HG02610 (cell line): ENCODE results near the gene RBM22.

Experiments used
- ATAC-seq: cut with Tn5 transposase; IDR thresholded peaks from one replicate; pipeline ENCODE4 v1.9.1; 2021; ENCODE audit warnings: mild to moderate bottlenecking, moderate library complexity; ENCODE audit not compliant: unreplicated experiment

RBM22 gene

GRCh38 chr5:150653145-150653761 lies 47.6 kb downstream of the RBM22 start:
- no peak for ATAC-seq

- no peak for ATAC-seq
These were observed 48.8 kb downstream of the RBM22 start for GRCh38 chr5:150651924-150652671.

- ATAC-seq = no peak
These were observed 49.5 kb downstream of the RBM22 start for GRCh38 chr5:150651382-150651781.

GRCh38 chr5:150650021-150651006 lies 50.5 kb downstream of the RBM22 start:
- ATAC-seq = no peak

- no peak for ATAC-seq
These were observed 51.5 kb downstream of the RBM22 start for GRCh38 chr5:150649108-150650020.

- no peak for ATAC-seq
These were observed 52.4 kb downstream of the RBM22 start for GRCh38 chr5:150648294-150649107.

GRCh38 chr5:150647275-150648251 lies 53.3 kb downstream of the RBM22 start:
- no peak for ATAC-seq

GRCh38 chr5:150645070-150645700 lies 55.7 kb downstream of the RBM22 start:
- no peak for ATAC-seq

GRCh38 chr5:150644514-150644913 lies 56.3 kb downstream of the RBM22 start:
- no peak for ATAC-seq

GRCh38 chr5:150644058-150644457 lies 56.8 kb downstream of the RBM22 start:
- no peak for ATAC-seq

- no peak for ATAC-seq
These were observed 57.7 kb downstream of the RBM22 start for GRCh38 chr5:150642991-150643710.

- ATAC-seq = no peak
These were observed 58.3 kb downstream of the RBM22 start for GRCh38 chr5:150642567-150642927.

- ATAC-seq = no peak
These were observed 58.9 kb downstream of the RBM22 start for GRCh38 chr5:150641824-150642566.

GRCh38 chr5:150641006-150641570 lies 59.8 kb downstream of the RBM22 start:
- no peak for ATAC-seq
